Measurements from ENCODE around the gene GALNT15. TPM values are rescaled to one million over a fixed set of nuclear protein-coding genes. Genes with fewer than 3 reads are reported as not detected.

Gene GALNT15
- total RNA-seq, 1 donor from 2014 or later, result 10.3 TPM

- TF ChIP-seq CTCF (IDR thresholded peaks at IDR 0.05), result no peak
- Histone ChIP-seq H3K27me3 (no peaks in the 10 kb centered on the region), H3K9me3 (no peaks in the 10 kb centered on the region), H3K36me3 (peaks cover 5% of the 10 kb centered on the region), H3K27ac (peak overlapping the region; percentile 42), H3K4me3 (no peak overlapping the region), H3K4me1 (peaks cover 15% of the 10 kb centered on the region)
- no peak for DNase-seq
- intact Hi-C loops (cut with DNase I), result no loop called here
- no peak for ATAC-seq
Measured at GRCh38 chr3:16252988-16253387, 78.5 kb downstream of the GALNT15 start.

DNA sequence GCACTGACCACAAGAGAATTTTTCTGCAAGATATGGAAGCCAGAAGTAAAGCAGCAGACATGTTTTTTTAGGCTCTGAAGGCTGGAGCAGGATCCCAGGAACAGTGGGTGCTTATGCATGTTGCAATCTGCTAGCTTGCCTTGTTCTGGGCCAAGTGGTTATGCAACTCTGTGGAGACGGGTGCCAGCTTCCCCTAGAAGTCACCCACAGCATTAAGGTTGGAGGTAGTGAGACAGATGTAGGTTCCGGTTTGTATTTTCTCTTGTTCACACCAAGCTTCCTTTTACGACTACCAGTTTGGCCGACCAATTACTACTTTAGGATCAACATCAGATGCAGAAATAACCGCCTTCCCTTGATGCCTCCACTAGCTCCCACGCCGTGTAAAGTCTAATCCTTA, 79.1 kb downstream of the GALNT15 start:
- no peak overlapping the region for H3K4me3 ChIP-seq
- peaks cover 8% of the 10 kb centered on the region for H3K36me3 ChIP-seq
- TF ChIP-seq CTCF (IDR thresholded peaks at IDR 0.05), result no peak
- H3K27ac ChIP-seq, result peak overlapping the region; percentile 42
- peak; percentile 78 for DNase-seq
- H3K27me3 ChIP-seq, result no peaks in the 10 kb centered on the region
- H3K4me1 ChIP-seq, result peaks cover 15% of the 10 kb centered on the region
- ATAC-seq, result peak; percentile 95
- no peaks in the 10 kb centered on the region for H3K9me3 ChIP-seq
- intact Hi-C loops (cut with DNase I), result no loop called here

DNA sequence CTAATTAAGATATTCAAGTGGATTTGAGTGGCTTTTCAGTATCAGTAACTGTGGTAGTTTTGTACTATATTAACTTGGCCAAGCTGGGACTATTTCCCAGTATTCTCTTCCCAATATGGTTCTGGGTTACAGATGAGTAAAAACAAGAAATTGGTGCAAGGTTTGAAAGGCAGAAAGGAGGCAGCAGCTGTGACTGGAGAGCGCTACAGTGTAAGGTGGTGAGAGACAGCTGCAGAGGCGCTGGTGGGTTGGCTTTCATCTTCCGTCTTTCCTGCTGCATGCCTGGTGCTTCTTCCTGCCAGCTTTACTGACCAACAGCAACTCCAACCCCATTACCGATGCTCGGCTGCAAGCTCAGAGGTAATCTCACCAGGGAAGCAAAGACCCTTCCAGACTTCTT, 80.4 kb downstream of the GALNT15 start:
- no peak for DNase-seq
- Histone ChIP-seq H3K36me3 (peaks cover 21% of the 10 kb centered on the region), H3K27me3 (no peaks in the 10 kb centered on the region), H3K4me3 (no peak overlapping the region), H3K9me3 (no peaks in the 10 kb centered on the region), H3K4me1 (peaks cover 15% of the 10 kb centered on the region), H3K27ac (no peak overlapping the region)
- intact Hi-C loops (cut with DNase I), result no loop called here
- no peak for TF ChIP-seq CTCF (IDR thresholded peaks at IDR 0.05)
- ATAC-seq, result no peak

- Histone ChIP-seq H3K36me3 (peaks cover 25% of the 10 kb centered on the region), H3K9me3 (no peaks in the 10 kb centered on the region), H3K4me1 (peaks cover 15% of the 10 kb centered on the region), H3K27me3 (no peaks in the 10 kb centered on the region), H3K4me3 (no peak overlapping the region), H3K27ac (no peak overlapping the region)
- TF ChIP-seq CTCF (IDR thresholded peaks at IDR 0.05), result no peak
- intact Hi-C loops (cut with DNase I), result no loop called here
- ATAC-seq, result no peak
- DNase-seq, result no peak
Measured at GRCh38 chr3:16255326-16255725, 80.8 kb downstream of the GALNT15 start.

- Histone ChIP-seq H3K4me3 (no peak overlapping the region), H3K27me3 (no peaks in the 10 kb centered on the region), H3K9me3 (no peaks in the 10 kb centered on the region), H3K36me3 (peaks cover 29% of the 10 kb centered on the region), H3K27ac (no peak overlapping the region), H3K4me1 (peaks cover 15% of the 10 kb centered on the region)
- intact Hi-C loops (cut with DNase I), result no loop called here
- no peak for ATAC-seq
- no peak for TF ChIP-seq CTCF (IDR thresholded peaks at IDR 0.05)
- DNase-seq, result no peak
Measured at GRCh38 chr3:16255726-16256125, 81.2 kb downstream of the GALNT15 start.

DNA sequence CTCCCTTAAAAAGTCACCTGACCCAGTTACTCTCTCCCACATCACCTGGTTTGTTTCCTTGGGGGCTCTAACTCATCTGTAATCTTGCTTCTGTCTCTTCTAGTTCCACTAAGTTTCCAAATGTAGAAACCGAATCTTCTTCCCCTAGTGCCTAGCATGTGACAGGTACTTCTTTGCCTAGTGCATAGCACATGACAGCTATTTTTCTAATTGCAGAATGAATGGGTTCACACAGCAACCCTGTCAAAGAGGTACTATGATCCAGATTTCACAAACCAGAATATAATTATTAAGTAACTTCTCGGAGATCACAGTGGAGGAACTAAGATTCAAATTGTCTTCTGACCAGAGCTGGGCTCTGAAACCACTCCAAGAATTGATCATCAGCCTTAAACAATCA, 82.8 kb downstream of the GALNT15 start:
- no peak for TF ChIP-seq CTCF (IDR thresholded peaks at IDR 0.05)
- intact Hi-C loops (cut with DNase I), result no loop called here
- H3K27me3 ChIP-seq, result no peaks in the 10 kb centered on the region
- peak; percentile 59 for ATAC-seq
- H3K9me3 ChIP-seq, result no peaks in the 10 kb centered on the region
- H3K27ac ChIP-seq, result no peak overlapping the region
- peaks cover 41% of the 10 kb centered on the region for H3K36me3 ChIP-seq
- H3K4me1 ChIP-seq, result peaks cover 15% of the 10 kb centered on the region
- no peak overlapping the region for H3K4me3 ChIP-seq
- DNase-seq, result no peak
